Gastrocnemius medialis (tissue), 4 donors: ENCODE measurements around the gene GRIK2. TPM values are rescaled to one million over a fixed set of nuclear protein-coding genes. Genes with fewer than 3 reads are reported as not detected.

Source experiments
- ATAC-seq, 2 donors: fragments of 150-250 bp; one replicate each; pipeline ENCODE4 v1.9.1; 2016
- DNase-seq, 2 donors: peaks; one replicate each; pipeline ENCODE4 v3.0.0-alpha.2; 2019
- H3K27ac ChIP-seq, 4 donors: fragments of 200-600 bp; sonication (generic); 1 replicate in 1 of 4; 2 replicates in 3 of 4; pipeline ENCODE4 v1.5.1; 2016 to 2018; ENCODE audit warnings: mild to moderate bottlenecking in 2 of 4, moderate library complexity in 1 of 4
- H3K27me3 ChIP-seq, 3 donors: fragments of 200-600 bp; sonication (generic) in 2 of 3; 1 replicate in 1 of 3; 2 replicates in 2 of 3; pipeline versions ENCODE4 v1.5.1 to v1.6.0; 2016 to 2019; ENCODE audit warnings: mild to moderate bottlenecking in 1 of 3, moderate library complexity in 1 of 3
- H3K36me3 ChIP-seq, 2 donors: fragments of 200-600 bp; sonication (generic) in 1 of 2; one replicate each; pipeline ENCODE4 v1.5.1; 2017 to 2018
- H3K4me1 ChIP-seq, 2 donors: fragments of 200-600 bp; sonication (generic) in 1 of 2; one replicate each; pipeline ENCODE4 v1.5.1; 2016 to 2017; ENCODE audit warnings: mild to moderate bottlenecking in 2 of 2
- H3K4me3 ChIP-seq, 4 donors: fragments of 200-600 bp; sonication (generic) in 3 of 4; 1 replicate in 1 of 4; 2 replicates in 3 of 4; pipeline ENCODE4 v1.5.1; 2016 to 2019; ENCODE audit warnings: mild to moderate bottlenecking in 2 of 4
- H3K9me3 ChIP-seq, 3 donors: fragments of 200-600 bp; sonication (generic) in 2 of 3; 1 replicate in 1 of 3; 2 replicates in 2 of 3; pipeline ENCODE4 v1.5.1; 2016 to 2019
- CTCF ChIP-seq, 5 experiments: fragments of 450-650 bp in 3 of 5; fragments of 200-600 bp in 2 of 5; sonication (generic) in 2 of 5; IDR thresholded peaks in 4 of 5; conservative IDR thresholded peaks in 1 of 5; 1 replicate in 4 of 5; 2 replicates in 1 of 5; pipeline ENCODE4 v1.5.1; 2016 to 2019; ENCODE audit warnings: antibody characterized with exemption in 5 of 5, mild to moderate bottlenecking in 3 of 5, moderate library complexity in 3 of 5
- POLR2A ChIP-seq, 2 donors: fragments of 450-650 bp; IDR thresholded peaks; one replicate each; pipeline ENCODE4 v1.6.1; 2017; ENCODE audit warnings: antibody characterized with exemption in 2 of 2, mild to moderate bottlenecking in 2 of 2, moderate library complexity in 2 of 2
- in situ Hi-C, 4 donors: fragments of 200-750 bp; cut with MboI; loops; one replicate each; pipeline versions ENCODE4 v1.15.0 to v1.8.0; 2017; ENCODE audit warnings: low sequenced_read_pairs in 4 of 4
- intact Hi-C: fragments of 100-400 bp; cut with DNase I; formaldehyde crosslinking; loops from one replicate; pipeline ENCODE4 v1.15.1; 2023; ENCODE audit warnings: low total_unique reads
- total RNA-seq, 4 donors: library from RNA; depleted of rRNA; stranded (reverse); fragments of >200 nt; gene quantifications; one replicate each; pipeline versions ENCODE4 v1.1.0 to v1.2.3, GENCODE V29; 2016

GRIK2 gene
- total RNA-seq, 4 donors from 2014 or later, result 0.39 to 5.1 (median 0.79) TPM

DNA sequence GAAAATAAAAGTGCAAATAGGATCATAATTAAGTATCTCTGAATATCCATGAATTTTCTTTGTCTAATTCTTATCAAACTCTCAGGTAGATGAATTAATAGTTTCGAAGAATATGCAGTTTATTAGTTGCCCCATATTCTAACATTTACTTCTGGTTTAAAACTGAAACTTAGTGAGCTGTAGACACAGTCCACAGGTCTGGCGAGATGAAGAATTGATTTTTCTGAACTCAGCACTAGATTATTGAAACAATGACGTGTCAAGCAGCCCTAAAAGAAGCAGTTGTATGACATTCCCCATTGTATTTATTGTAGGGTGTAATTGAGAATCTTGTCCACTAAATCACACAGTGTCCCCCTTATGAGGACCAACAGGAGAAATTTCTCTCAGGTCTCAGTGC, 407.1 kb downstream of the GRIK2 start:
- no peaks in the 10 kb centered on the region for H3K36me3 ChIP-seq
- no peaks in the 10 kb centered on the region for H3K9me3 ChIP-seq
- DNase-seq (no peak), ATAC-seq (no peak)
- TF ChIP-seq CTCF (IDR thresholded peaks at IDR 0.05 in 4 of 5, conservative IDR thresholded peaks at IDR 0.05 in 1 of 5) (no peak), POLR2A (IDR thresholded peaks at IDR 0.05) (no peak)
- no peaks in the 10 kb centered on the region for H3K27me3 ChIP-seq
- H3K4me3 ChIP-seq, result no peak overlapping the region
- H3K27ac ChIP-seq, result no peak overlapping the region
- intact Hi-C loops, result no loop called here
- in situ Hi-C loops, result no loop called here
- H3K4me1 ChIP-seq, result no peaks in the 10 kb centered on the region

GRCh38 chr6:101803136-101803535, 409.6 kb downstream of the GRIK2 start:
- DNase-seq (no peak), ATAC-seq (no peak)
- H3K27ac ChIP-seq, result no peak overlapping the region
- H3K4me1 ChIP-seq, result no peaks in the 10 kb centered on the region
- in situ Hi-C loops, result no loop called here
- H3K27me3 ChIP-seq, result no peaks in the 10 kb centered on the region
- no peak overlapping the region for H3K4me3 ChIP-seq
- no peaks in the 10 kb centered on the region for H3K9me3 ChIP-seq
- no peaks in the 10 kb centered on the region for H3K36me3 ChIP-seq
- TF ChIP-seq CTCF (IDR thresholded peaks at IDR 0.05 in 4 of 5, conservative IDR thresholded peaks at IDR 0.05 in 1 of 5) (no peak), POLR2A (IDR thresholded peaks at IDR 0.05) (no peak)
- intact Hi-C loops, result no loop called here

- ATAC-seq, result no peak
- Histone ChIP-seq H3K27ac (no peak overlapping the region), H3K27me3 (no peaks in the 10 kb centered on the region), H3K4me1 (no peaks in the 10 kb centered on the region), H3K4me3 (no peak overlapping the region), H3K36me3 (no peaks in the 10 kb centered on the region), H3K9me3 (no peaks in the 10 kb centered on the region)
- intact Hi-C loops (no loop called here), in situ Hi-C loops (no loop called here)
- TF ChIP-seq POLR2A (IDR thresholded peaks at IDR 0.05) (no peak), CTCF (IDR thresholded peaks at IDR 0.05 in 4 of 5, conservative IDR thresholded peaks at IDR 0.05 in 1 of 5) (no peak)
- DNase-seq, result no peak
Measured at GRCh38 chr6:101806241-101806640, 412.7 kb downstream of the GRIK2 start.

- DNase-seq (no peak), ATAC-seq (no peak)
- in situ Hi-C loops, result no loop called here
- Histone ChIP-seq H3K9me3 (no peaks in the 10 kb centered on the region), H3K36me3 (no peaks in the 10 kb centered on the region), H3K27ac (no peak overlapping the region), H3K27me3 (no peaks in the 10 kb centered on the region), H3K4me3 (no peak overlapping the region), H3K4me1 (no peaks in the 10 kb centered on the region)
- TF ChIP-seq POLR2A (IDR thresholded peaks at IDR 0.05) (no peak), CTCF (IDR thresholded peaks at IDR 0.05 in 4 of 5, conservative IDR thresholded peaks at IDR 0.05 in 1 of 5) (no peak)
- intact Hi-C loops, result loop anchor here (10.0 kb wide), 1 partner anchor 76 kb away; no protein-coding TSS in a partner anchor
Measured at GRCh38 chr6:101811108-101811507, 417.6 kb downstream of the GRIK2 start.

DNA sequence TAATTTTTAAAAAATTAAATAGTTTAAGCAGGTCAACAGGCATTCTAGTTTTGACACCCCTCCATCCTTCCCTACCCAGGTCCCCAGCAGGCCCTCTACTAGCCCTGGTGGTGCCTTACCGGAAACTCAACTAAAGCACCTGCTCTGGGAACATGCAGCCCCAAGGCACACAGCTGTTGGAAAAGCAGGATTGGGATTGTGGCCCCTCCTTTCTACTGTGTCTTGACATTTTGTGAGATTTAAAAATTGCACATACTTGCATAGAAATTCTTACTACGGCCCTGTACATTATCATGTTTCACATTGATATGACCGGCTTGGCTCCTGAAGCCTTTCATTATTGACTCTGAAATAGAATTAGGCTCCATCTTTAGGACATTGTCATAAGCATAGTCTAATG, 423.2 kb downstream of the GRIK2 start:
- no peak for ATAC-seq
- H3K4me1 ChIP-seq, result no peaks in the 10 kb centered on the region
- H3K27ac ChIP-seq, result no peak overlapping the region
- no peak for TF ChIP-seq POLR2A (IDR thresholded peaks at IDR 0.05)
- no peak for TF ChIP-seq CTCF (IDR thresholded peaks at IDR 0.05 in 4 of 5, conservative IDR thresholded peaks at IDR 0.05 in 1 of 5)
- H3K4me3 ChIP-seq, result no peak overlapping the region
- no peaks in the 10 kb centered on the region for H3K27me3 ChIP-seq
- no peak for DNase-seq
- no peaks in the 10 kb centered on the region for H3K36me3 ChIP-seq
- in situ Hi-C loops (no loop called here), intact Hi-C loops (loop anchor here (10.0 kb wide), 1 partner anchor 82 kb away; no protein-coding TSS in a partner anchor)
- no peaks in the 10 kb centered on the region for H3K9me3 ChIP-seq
